A673 (cell line): ENCODE data around the gene SMPX. TPM values are rescaled to one million over a fixed set of nuclear protein-coding genes. Genes with fewer than 3 reads are reported as not detected.

Source experiments
- BruUV-seq: library from RNA; stranded (reverse); fragments of 400-500 nt; replicated peaks from 2 replicates; lab custom pipeline; 2021; lab: Mats Ljungman, UMichigan
- CTCF ChIA-PET: fragments of 300-600 bp; sonication (Branson Sonifier 250); formaldehyde crosslinking; loops from one replicate; lab custom pipeline; 2022; ENCODE audit warnings: antibody characterized with exemption; lab: Charles Lee
- POLR2A ChIA-PET: fragments of 300-600 bp; sonication (Branson Sonifier 250); formaldehyde crosslinking; loops from one replicate; lab custom pipeline; 2022; ENCODE audit warnings: antibody characterized with exemption; ENCODE audit not compliant: low non-redundant PET; lab: Charles Lee
- DNase-seq: peaks from one replicate; pipeline ENCODE4 v3.0.0-alpha.2; 2015; ENCODE audit warnings: low spot score
- H3K27ac ChIP-seq: fragments of 200-600 bp; sonication (generic); 2 replicates; pipeline ENCODE4 v1.5.1; 2016; ENCODE audit warnings: mixed run types, low read depth, mild to moderate bottlenecking, mixed read lengths, antibody characterized with exemption, low read length; ENCODE audit not compliant: poor library complexity, severe bottlenecking
- H3K27me3 ChIP-seq: fragments of 200-600 bp; sonication (generic); replicated peaks from 2 replicates; pipeline ENCODE4 v1.6.1; 2017; ENCODE audit warnings: mixed run types, low read depth, mild to moderate bottlenecking, mixed read lengths, antibody characterized with exemption, low read length; ENCODE audit not compliant: insufficient read depth, poor library complexity
- H3K36me3 ChIP-seq: fragments of 200-600 bp; sonication (generic); 2 replicates; pipeline ENCODE4 v1.6.1; 2016; ENCODE audit warnings: mixed run types, mild to moderate bottlenecking, mixed read lengths, antibody characterized with exemption, low read length; ENCODE audit not compliant: insufficient read depth, poor library complexity, severe bottlenecking
- H3K4me1 ChIP-seq: fragments of 200-600 bp; sonication (generic); 2 replicates; pipeline ENCODE4 v1.6.1; 2017; ENCODE audit warnings: mixed run types, mild to moderate bottlenecking, mixed read lengths, antibody characterized with exemption, low read length; ENCODE audit not compliant: insufficient read depth, poor library complexity, severe bottlenecking
- H3K4me3 ChIP-seq: fragments of 200-600 bp; sonication (generic); 2 replicates; pipeline ENCODE4 v1.5.1; 2016; ENCODE audit warnings: low read depth, mixed run types, mild to moderate bottlenecking, mixed read lengths, low read length; ENCODE audit not compliant: poor library complexity, severe bottlenecking
- H3K9me3 ChIP-seq: fragments of 200-600 bp; sonication (generic); 2 replicates; pipeline ENCODE4 v1.6.1; 2016; ENCODE audit warnings: mixed run types, low read depth, mild to moderate bottlenecking, mixed read lengths, antibody characterized with exemption, low read length; ENCODE audit not compliant: poor library complexity, severe bottlenecking
- CTCF ChIP-seq: fragments of 300-800, 200-600 bp; sonication (generic); conservative IDR thresholded peaks from 2 replicates; pipeline ENCODE4 v1.5.1; 2017; ENCODE audit warnings: low read depth, mild to moderate bottlenecking, antibody characterized with exemption, low read length, moderate library complexity, mixed read lengths
- EZH2 ChIP-seq: fragments of 200-600 bp; sonication (generic); IDR thresholded peaks from 2 replicates; pipeline ENCODE4 v1.6.1; 2017; ENCODE audit warnings: borderline replicate concordance, low read depth, mild to moderate bottlenecking, mixed read lengths, antibody characterized with exemption, low read length; ENCODE audit not compliant: poor library complexity, severe bottlenecking
- intact Hi-C: fragments of 100-400 bp; cut with micrococcal nuclease; formaldehyde crosslinking; loops from one replicate; pipeline ENCODE4 v1.10.0; 2022; ENCODE audit not compliant: unreplicated experiment
- total RNA-seq: library from RNA; stranded (reverse); gene quantifications from 2 replicates; pipeline ENCODE4 v1.2.3, GENCODE V29; 2021

SMPX gene
- total RNA-seq, 1 experiment from 2014 or later = not detected

- CTCF ChIA-PET = no interaction called here
These were observed 83.3 kb downstream of the SMPX start for GRCh38 chrX:21674430-21675186.

GRCh38 chrX:21666679-21667078 is 91.2 kb downstream of the SMPX start:
- POLR2A ChIA-PET = no interaction called here
- BruUV-seq = no TSS peak
- no peaks in the 10 kb centered on the region for H3K9me3 ChIP-seq
- DNase-seq = no peak
- H3K27ac ChIP-seq = no peak overlapping the region
- H3K36me3 ChIP-seq = no peaks in the 10 kb centered on the region
- H3K4me1 ChIP-seq = no peaks in the 10 kb centered on the region
- H3K27me3 ChIP-seq = no peaks in the 10 kb centered on the region
- intact Hi-C loops = no loop called here
- TF ChIP-seq EZH2 (no peak), CTCF (no peak)
- H3K4me3 ChIP-seq = no peak overlapping the region
- CTCF ChIA-PET = no interaction called here

More at GRCh38 chrX:21674430-21675186, 83.3 kb downstream of the SMPX start:
- Histone ChIP-seq H3K9me3 (no peaks in the 10 kb centered on the region), H3K27ac (no peak overlapping the region), H3K27me3 (no peaks in the 10 kb centered on the region), H3K36me3 (no peaks in the 10 kb centered on the region), H3K4me1 (no peaks in the 10 kb centered on the region), H3K4me3 (no peak overlapping the region)
- TF ChIP-seq CTCF = no peak
- TF ChIP-seq EZH2 = no peak
- no peak for DNase-seq
- intact Hi-C loops = no loop called here
- POLR2A ChIA-PET = no interaction called here
- no TSS peak for BruUV-seq

- ChIA-PET CTCF (no interaction called here), POLR2A (no interaction called here)
- no peak for TF ChIP-seq EZH2
- no peak for TF ChIP-seq CTCF
- Histone ChIP-seq H3K9me3 (no peaks in the 10 kb centered on the region), H3K27ac (no peak overlapping the region), H3K4me3 (no peak overlapping the region), H3K36me3 (no peaks in the 10 kb centered on the region), H3K4me1 (no peaks in the 10 kb centered on the region), H3K27me3 (no peaks in the 10 kb centered on the region)
- no TSS peak for BruUV-seq
- intact Hi-C loops = no loop called here
- no peak for DNase-seq
These were observed 91.7 kb downstream of the SMPX start for GRCh38 chrX:21666252-21666651.
